CD14-positive monocyte (primary cell): ENCODE results near the gene CHST15. TPM values are rescaled to one million over a fixed set of nuclear protein-coding genes. Genes with fewer than 3 reads are reported as not detected.

ENCODE experiments used
- DNase-seq, 3 donors: peaks; one replicate each; pipeline ENCODE4 v3.0.0-alpha.2; 2011 to 2022
- H2AFZ ChIP-seq: 2 replicates; pipeline ENCODE4 v1.6.0; 2012; ENCODE audit warnings: mild to moderate bottlenecking, low read depth, low read length, inconsistent platforms; ENCODE audit not compliant: insufficient read depth, poor library complexity, severe bottlenecking
- H3K27ac ChIP-seq, 2 donors: 1 replicate in 1 of 2; 2 replicates in 1 of 2; pipeline ENCODE4 v1.5.1; 2012 to 2013; ENCODE audit warnings: low read length in 2 of 2, control low read depth in 1 of 2, inconsistent platforms in 1 of 2, low read depth in 1 of 2, mild to moderate bottlenecking in 1 of 2
- H3K27me3 ChIP-seq, 2 donors: one replicate each; pipeline versions ENCODE4 v1.6.0 to v1.6.1; 2011 to 2013; ENCODE audit warnings: low read length in 2 of 2; ENCODE audit not compliant: control insufficient read depth in 2 of 2, insufficient read depth in 2 of 2
- H3K36me3 ChIP-seq, 2 donors: replicated peaks in 1 of 2; 1 replicate in 1 of 2; 2 replicates in 1 of 2; pipeline versions ENCODE4 v1.5.1 to v1.6.1; 2012 to 2013; ENCODE audit warnings: low read length in 2 of 2, control low read depth in 1 of 2, inconsistent platforms in 1 of 2, mild to moderate bottlenecking in 1 of 2; ENCODE audit not compliant: insufficient read depth in 2 of 2, control insufficient read depth in 1 of 2
- H3K4me1 ChIP-seq, 2 donors: 1 replicate in 1 of 2; 2 replicates in 1 of 2; pipeline versions ENCODE4 v1.5.1 to v1.6.1; 2012 to 2013; ENCODE audit warnings: low read length in 2 of 2, control low read depth in 1 of 2, inconsistent platforms in 1 of 2, mild to moderate bottlenecking in 1 of 2, moderate library complexity in 1 of 2; ENCODE audit not compliant: insufficient read depth in 2 of 2, control insufficient read depth in 1 of 2
- H3K4me2 ChIP-seq: replicated peaks from 2 replicates; pipeline ENCODE3; 2012; ENCODE audit warnings: low read length, moderate library complexity, mild to moderate bottlenecking; ENCODE audit not compliant: poor library complexity, severe bottlenecking; ENCODE audit errors: extremely low read depth
- H3K4me3 ChIP-seq, 3 experiments: fragments of 200-600 bp in 1 of 3; sonication (generic) in 1 of 3; replicated peaks in 1 of 3; 1 replicate in 2 of 3; 2 replicates in 1 of 3; pipeline ENCODE4 v1.5.1; 2011 to 2013; ENCODE audit warnings: low read length in 3 of 3, mild to moderate bottlenecking in 3 of 3, control low read depth in 2 of 3, low read depth in 2 of 3, inconsistent platforms in 1 of 3, moderate library complexity in 1 of 3
- H3K79me2 ChIP-seq: 2 replicates; pipeline ENCODE4 v1.6.0; 2012; ENCODE audit warnings: mild to moderate bottlenecking, control low read depth, inconsistent platforms, low read length, moderate library complexity; ENCODE audit not compliant: insufficient read depth
- H3K9ac ChIP-seq: 2 replicates; pipeline ENCODE4 v1.6.0; 2017; ENCODE audit warnings: low read length, mild to moderate bottlenecking; ENCODE audit not compliant: insufficient read depth, poor library complexity, severe bottlenecking
- H3K9me3 ChIP-seq, 2 donors: replicated peaks in 1 of 2; 1 replicate in 1 of 2; 2 replicates in 1 of 2; pipeline versions ENCODE4 v1.5.1 to v1.6.1; 2012 to 2013; ENCODE audit warnings: low read length in 2 of 2, control low read depth in 1 of 2; ENCODE audit not compliant: control insufficient read depth in 1 of 2, insufficient read depth in 1 of 2
- H4K20me1 ChIP-seq: 2 replicates; pipeline ENCODE4 v1.6.0; 2012; ENCODE audit warnings: mild to moderate bottlenecking, low read length, control low read depth, moderate library complexity; ENCODE audit not compliant: insufficient read depth
- H3K27ac Mint-ChIP-seq, 7 donors: one replicate each; pipeline ENCODE4 v1.8.0; 2020; ENCODE audit warnings: mild to moderate bottlenecking in 7 of 7, mixed read lengths in 7 of 7, moderate library complexity in 6 of 7, inconsistent platforms in 2 of 7
- H3K27me3 Mint-ChIP-seq, 3 donors: one replicate each; pipeline ENCODE4 v1.8.0; 2021 to 2022; ENCODE audit warnings: low read depth in 3 of 3, mild to moderate bottlenecking in 3 of 3, mixed read lengths in 3 of 3, moderate library complexity in 3 of 3, inconsistent platforms in 1 of 3
- H3K36me3 Mint-ChIP-seq, 2 donors: one replicate each; pipeline ENCODE4 v1.8.0; 2020; ENCODE audit warnings: mixed read lengths in 2 of 2, inconsistent platforms in 1 of 2, mild to moderate bottlenecking in 1 of 2
- H3K4me1 Mint-ChIP-seq: one replicate; pipeline ENCODE4 v1.8.0; 2020; ENCODE audit warnings: mild to moderate bottlenecking, mixed read lengths
- H3K4me3 Mint-ChIP-seq, 2 donors: one replicate each; pipeline ENCODE4 v1.8.0; 2020; ENCODE audit warnings: mild to moderate bottlenecking in 2 of 2, mixed read lengths in 2 of 2, moderate library complexity in 1 of 2
- H3K9me3 Mint-ChIP-seq, 7 donors: one replicate each; pipeline ENCODE4 v1.8.0; 2020 to 2022; ENCODE audit warnings: mixed read lengths in 7 of 7, mild to moderate bottlenecking in 6 of 7, moderate library complexity in 6 of 7, inconsistent platforms in 2 of 7
- WGBS: methylation state at CpG from one replicate; pipeline ENCODE4 v1.1.5; 2013; ENCODE audit warnings: missing lambda C conversion rate; ENCODE audit not compliant: insufficient coverage; 5-methylcytosine and 5-hydroxymethylcytosine counted together
- intact Hi-C, 2 donors: fragments of 100-400 bp; cut with micrococcal nuclease; formaldehyde crosslinking; loops; one replicate each; pipeline versions ENCODE4 v1.15.0 to v1.15.1; 2023
- polyA plus RNA-seq, 3 donors: library from polyadenylated mRNA; depleted of rRNA in 1 of 3; unstranded in 2 of 3; stranded (reverse) in 1 of 3; fragments of 300-500 nt in 2 of 3; fragments of >200 nt in 1 of 3; fragmentation: Illumina TruSeq in 2 of 3; gene quantifications; 1 replicate in 2 of 3; 2 replicates in 1 of 3; pipeline ENCODE4 v1.2.3, GENCODE V29; 2012 to 2021
- TF ChIP-seq, protein P1 (sequence below): fragments of 200-600 bp; IDR thresholded peaks from one replicate; pipeline ENCODE4 v1.8.0; 2022; ENCODE audit warnings: antibody characterized with exemption, mild to moderate bottlenecking

CHST15 gene
- polyA plus RNA-seq, 3 donors = 54.4 to 106 (median 87.5) TPM

DNA sequence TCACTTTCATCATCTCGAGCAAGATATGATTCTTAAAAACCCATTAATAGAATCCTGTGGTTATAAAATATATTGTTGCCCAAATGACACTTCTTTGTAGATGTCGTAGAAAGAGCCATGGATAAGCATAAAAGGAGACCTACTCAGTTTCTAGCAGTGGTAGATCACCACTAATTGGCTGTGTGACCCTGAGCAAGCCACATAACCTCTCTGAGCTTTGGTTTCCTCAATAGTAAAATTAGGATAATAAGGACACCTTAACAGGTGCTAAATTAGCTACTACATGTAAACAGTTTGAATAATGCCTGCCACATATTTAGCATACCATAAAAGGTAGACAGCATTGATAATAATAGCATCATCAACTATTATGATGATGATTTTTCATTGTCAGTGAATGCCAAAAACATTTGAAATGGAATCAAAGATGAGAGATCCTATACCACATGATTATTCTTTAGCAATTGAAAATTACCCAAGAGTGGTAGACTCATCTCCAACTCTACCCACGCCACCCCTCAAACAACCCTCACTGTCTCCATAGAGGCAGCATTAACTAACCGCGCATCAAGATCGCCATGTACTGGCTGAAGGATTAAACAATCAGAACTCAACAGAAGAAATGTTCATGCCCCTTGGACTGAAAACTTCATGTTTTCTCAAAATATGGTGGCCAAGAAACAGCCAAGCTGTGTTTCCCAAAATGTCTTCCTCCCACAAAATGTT, 45.8 kb downstream of the CHST15 start:
- Mint-ChIP-seq H3K4me3 (no peak overlapping the region), H3K4me1 (peaks cover 63% of the 10 kb centered on the region), H3K27ac (no peak overlapping the region), H3K36me3 (peaks cover 85 to 89% of the 10 kb centered on the region in 2 donors), H3K9me3 (peaks cover 0 to 3% (median 1%) of the 10 kb centered on the region in 7 donors), H3K27me3 (peaks cover 2 to 7% (median 5%) of the 10 kb centered on the region in 3 donors)
- H4K20me1 ChIP-seq = peaks cover 88% of the 10 kb centered on the region
- 90% methylated on average over 3 of the region's 6 CpGs for WGBS
- no peak overlapping the region for H2AFZ ChIP-seq
- H3K9ac ChIP-seq = no peak overlapping the region
- TF ChIP-seq, protein P1, sequence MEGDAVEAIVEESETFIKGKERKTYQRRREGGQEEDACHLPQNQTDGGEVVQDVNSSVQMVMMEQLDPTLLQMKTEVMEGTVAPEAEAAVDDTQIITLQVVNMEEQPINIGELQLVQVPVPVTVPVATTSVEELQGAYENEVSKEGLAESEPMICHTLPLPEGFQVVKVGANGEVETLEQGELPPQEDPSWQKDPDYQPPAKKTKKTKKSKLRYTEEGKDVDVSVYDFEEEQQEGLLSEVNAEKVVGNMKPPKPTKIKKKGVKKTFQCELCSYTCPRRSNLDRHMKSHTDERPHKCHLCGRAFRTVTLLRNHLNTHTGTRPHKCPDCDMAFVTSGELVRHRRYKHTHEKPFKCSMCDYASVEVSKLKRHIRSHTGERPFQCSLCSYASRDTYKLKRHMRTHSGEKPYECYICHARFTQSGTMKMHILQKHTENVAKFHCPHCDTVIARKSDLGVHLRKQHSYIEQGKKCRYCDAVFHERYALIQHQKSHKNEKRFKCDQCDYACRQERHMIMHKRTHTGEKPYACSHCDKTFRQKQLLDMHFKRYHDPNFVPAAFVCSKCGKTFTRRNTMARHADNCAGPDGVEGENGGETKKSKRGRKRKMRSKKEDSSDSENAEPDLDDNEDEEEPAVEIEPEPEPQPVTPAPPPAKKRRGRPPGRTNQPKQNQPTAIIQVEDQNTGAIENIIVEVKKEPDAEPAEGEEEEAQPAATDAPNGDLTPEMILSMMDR = no peak
- intact Hi-C loops = no loop called here
- no peak overlapping the region for H3K4me2 ChIP-seq
- no peak overlapping the region for H3K4me3 ChIP-seq
- H3K79me2 ChIP-seq = peaks cover 3% of the 10 kb centered on the region
- peaks cover 17 to 76% of the 10 kb centered on the region in 2 donors for H3K36me3 ChIP-seq
- no peak for DNase-seq
- no peak overlapping the region for H3K27ac ChIP-seq
- peaks cover 36 to 53% of the 10 kb centered on the region in 2 donors for H3K4me1 ChIP-seq
- no peaks in the 10 kb centered on the region for H3K27me3 ChIP-seq
- no peaks in the 10 kb centered on the region for H3K9me3 ChIP-seq

DNA sequence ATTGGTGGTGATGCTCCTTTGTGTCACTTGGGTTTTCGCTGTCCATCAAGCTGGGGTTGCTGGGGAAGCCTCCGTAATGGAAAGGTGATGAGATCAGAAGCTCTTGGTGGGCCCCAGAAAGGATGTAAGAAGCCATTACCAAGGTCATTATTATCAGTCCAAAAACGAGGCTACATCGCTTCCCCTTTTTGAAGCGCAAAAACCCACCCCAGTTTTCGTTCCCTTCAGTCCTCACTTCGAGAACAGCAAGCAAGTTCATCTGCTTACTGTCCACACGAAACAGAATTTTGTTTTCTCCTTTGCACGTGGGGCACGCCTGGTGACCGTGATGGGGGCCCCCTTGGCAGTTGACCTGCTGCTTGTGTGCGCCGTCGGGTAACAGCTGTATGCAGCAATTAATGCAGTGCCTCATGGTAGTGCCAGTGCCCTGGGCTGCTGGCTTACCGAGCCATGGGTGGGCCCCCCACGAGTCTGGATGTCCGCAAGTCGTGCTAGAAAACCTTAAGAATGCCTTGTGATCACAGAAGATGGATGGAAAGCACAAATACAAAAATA, 47.5 kb downstream of the CHST15 start:
- peaks cover 90 to 93% of the 10 kb centered on the region in 2 donors for H3K36me3 Mint-ChIP-seq

More for the DNA sequence above, 47.5 kb downstream of the CHST15 start:
- WGBS = 50% methylated on average over 12 of the region's 18 CpGs
- intact Hi-C loops = no loop called here
- DNase-seq = no peak
- Histone ChIP-seq H3K9me3 (no peaks in the 10 kb centered on the region), H4K20me1 (peaks cover 71% of the 10 kb centered on the region), H3K79me2 (no peaks in the 10 kb centered on the region), H3K36me3 (peaks cover 30 to 87% of the 10 kb centered on the region in 2 donors), H3K4me3 (peak overlapping the region in 1 of 3 experiments; percentile 9), H3K27ac (peak overlapping the region in 1 of 2 donors; percentile 32), H2AFZ (no peak overlapping the region), H3K9ac (no peak overlapping the region), H3K4me1 (peaks cover 53 to 69% of the 10 kb centered on the region in 2 donors), H3K4me2 (no peak overlapping the region), H3K27me3 (no peaks in the 10 kb centered on the region)
- H3K27ac Mint-ChIP-seq = peak overlapping the region in 6 of 7 donors; percentile 3 to 76 (median 42)
- peak overlapping the region; percentile 55 to 66 for H3K4me3 Mint-ChIP-seq
- H3K4me1 Mint-ChIP-seq = peaks cover 78% of the 10 kb centered on the region
- H3K27me3 Mint-ChIP-seq = peaks cover 2 to 7% (median 5%) of the 10 kb centered on the region in 3 donors
- TF ChIP-seq, protein P1 = no peak
- peaks cover 0 to 3% (median 1%) of the 10 kb centered on the region in 7 donors for H3K9me3 Mint-ChIP-seq
